ENCODE measurements around the gene GPX4.

- TF ChIP-seq MXI1 (IDR thresholded peaks at IDR 0.05; ENCODE audit: low read depth, low read length) (no peak), MAX (IDR thresholded peaks at IDR 0.05; ENCODE audit: low read depth) (no peak), EP300 (IDR thresholded peaks at IDR 0.05; ENCODE audit: borderline replicate concordance in 1 of 2, low read depth in 1 of 2, low read length in 1 of 2) (no peak), USF2 (IDR thresholded peaks at IDR 0.05; ENCODE audit: borderline replicate concordance, low read depth, low read length) (no peak), NRF1 (IDR thresholded peaks at IDR 0.05; ENCODE audit: low read depth, low read length) (no peak), POLR2AphosphoS5 (IDR thresholded peaks at IDR 0.05; ENCODE audit: low read depth, low read length) (no peak), CTCF (IDR thresholded peaks at IDR 0.05) (no peak), EZH2phosphoT487 (IDR thresholded peaks at IDR 0.05; ENCODE audit: borderline replicate concordance, low read depth) (no peak), YY1 (IDR thresholded peaks at IDR 0.05; ENCODE audit: low read depth) (no peak)
Measured at GRCh38 chr19:1094655-1094977, 9.2 kb upstream of the GPX4 start.
